ENCODE measurements around the gene RARA. TPM values are rescaled to one million over a fixed set of nuclear protein-coding genes. Genes with fewer than 3 reads are reported as not detected.

The RARA gene
- total RNA-seq, 1 experiment from 2014 or later, result 25.4 TPM

- H3K9me3 ChIP-seq (ENCODE audit: low read depth, low read length, poor library complexity, severe bottlenecking), result no peaks in the 10 kb centered on the region
- ChIA-PET POLR2A (ENCODE audit: low non-redundant PET) (interaction anchor here (0.6 kb wide), 1 partner anchor 26 kb away, joined by 5 read pairs; no protein-coding TSS in a partner anchor), CTCF (no interaction called here)
- H3K27ac ChIP-seq (ENCODE audit: low read depth, low read length, poor library complexity, severe bottlenecking), result no peak within 1 kb of the TSS
- intact Hi-C loops (cut with micrococcal nuclease; ENCODE audit: unreplicated experiment), result no loop called here
- no peaks in the 10 kb centered on the region for H3K36me3 ChIP-seq (ENCODE audit: insufficient read depth, low read length, poor library complexity, severe bottlenecking)
- no peak for TF ChIP-seq EZH2 (IDR thresholded peaks at IDR 0.05; ENCODE audit: borderline replicate concordance, low read depth, low read length, poor library complexity, severe bottlenecking)
- no peak for TF ChIP-seq CTCF (conservative IDR thresholded peaks at IDR 0.05; ENCODE audit: low read depth, low read length)
- BruUV-seq (replicated peaks), result no TSS peak
- H3K27me3 ChIP-seq (replicated peaks; ENCODE audit: insufficient read depth, low read depth, low read length, poor library complexity), result no peaks in the 10 kb centered on the region
- DNase-seq (ENCODE audit: low spot score), result no peak
- peak within 1 kb of the TSS; percentile 42 for H3K4me3 ChIP-seq (ENCODE audit: low read depth, low read length, poor library complexity, severe bottlenecking)
- no peaks in the 10 kb centered on the region for H3K4me1 ChIP-seq (ENCODE audit: insufficient read depth, low read length, poor library complexity, severe bottlenecking)
Observed at GRCh38 chr17:40364121-40364861, 55.3 kb downstream of the RARA start, which contains the start of gene GJD3. GJD3 (minus strand) TSS chr17:40364737; CDS start chr17:40363815, 922 bp downstream.

- TF ChIP-seq EZH2 (IDR thresholded peaks at IDR 0.05; ENCODE audit: borderline replicate concordance, low read depth, low read length, poor library complexity, severe bottlenecking), result no peak
- no peak for TF ChIP-seq CTCF (conservative IDR thresholded peaks at IDR 0.05; ENCODE audit: low read depth, low read length)
- Histone ChIP-seq H3K9me3 (ENCODE audit: low read depth, low read length, poor library complexity, severe bottlenecking) (no peaks in the 10 kb centered on the region), H3K4me1 (ENCODE audit: insufficient read depth, low read length, poor library complexity, severe bottlenecking) (no peaks in the 10 kb centered on the region), H3K4me3 (ENCODE audit: low read depth, low read length, poor library complexity, severe bottlenecking) (no peak overlapping the region), H3K27ac (ENCODE audit: low read depth, low read length, poor library complexity, severe bottlenecking) (no peak overlapping the region), H3K27me3 (replicated peaks; ENCODE audit: insufficient read depth, low read depth, low read length, poor library complexity) (no peaks in the 10 kb centered on the region), H3K36me3 (ENCODE audit: insufficient read depth, low read length, poor library complexity, severe bottlenecking) (no peaks in the 10 kb centered on the region)
- intact Hi-C loops (cut with micrococcal nuclease; ENCODE audit: unreplicated experiment), result no loop called here
- BruUV-seq (replicated peaks), result no TSS peak
- ChIA-PET CTCF (interaction anchor here (0.6 kb wide), 1 partner anchor 10 kb away, joined by 3 read pairs; no protein-coding TSS in a partner anchor), POLR2A (ENCODE audit: low non-redundant PET) (interaction anchor here (0.6 kb wide), 1 partner anchor 25 kb away, joined by 5 read pairs; no protein-coding TSS in a partner anchor)
- DNase-seq (ENCODE audit: low spot score), result no peak
Observed at GRCh38 chr17:40364906-40365305, 55.9 kb downstream of the RARA start.

GRCh38 chr17:40366076-40366860 lies 57.3 kb downstream of the RARA start:
- CTCF ChIA-PET, result interaction anchor here (0.5 kb wide), 1 partner anchor 110 kb away, joined by 5 read pairs; no protein-coding TSS in a partner anchor
- Histone ChIP-seq H3K4me1 (ENCODE audit: insufficient read depth, low read length, poor library complexity, severe bottlenecking) (no peaks in the 10 kb centered on the region), H3K36me3 (ENCODE audit: insufficient read depth, low read length, poor library complexity, severe bottlenecking) (no peaks in the 10 kb centered on the region), H3K27ac (ENCODE audit: low read depth, low read length, poor library complexity, severe bottlenecking) (no peak overlapping the region), H3K9me3 (ENCODE audit: low read depth, low read length, poor library complexity, severe bottlenecking) (no peaks in the 10 kb centered on the region), H3K27me3 (replicated peaks; ENCODE audit: insufficient read depth, low read depth, low read length, poor library complexity) (no peaks in the 10 kb centered on the region), H3K4me3 (ENCODE audit: low read depth, low read length, poor library complexity, severe bottlenecking) (no peak overlapping the region)
- no TSS peak for BruUV-seq (replicated peaks)
- intact Hi-C loops (cut with micrococcal nuclease; ENCODE audit: unreplicated experiment), result no loop called here
- DNase-seq (ENCODE audit: low spot score), result no peak
- POLR2A ChIA-PET (ENCODE audit: low non-redundant PET), result interaction anchor here (0.6 kb wide), 1 partner anchor 493 kb away, joined by 7 read pairs; no protein-coding TSS in a partner anchor
- TF ChIP-seq EZH2 (IDR thresholded peaks at IDR 0.05; ENCODE audit: borderline replicate concordance, low read depth, low read length, poor library complexity, severe bottlenecking) (no peak), CTCF (conservative IDR thresholded peaks at IDR 0.05; ENCODE audit: low read depth, low read length) (no peak)

Measured in A673 (cell line).